ENCODE measurements around the gene PYGL.

GRCh38 chr14:50978888-50979287 is 34.6 kb upstream of the PYGL start:
- TF ChIP-seq POLR2A (IDR thresholded peaks at IDR 0.05) = no peak
- TF ChIP-seq, protein P1, sequence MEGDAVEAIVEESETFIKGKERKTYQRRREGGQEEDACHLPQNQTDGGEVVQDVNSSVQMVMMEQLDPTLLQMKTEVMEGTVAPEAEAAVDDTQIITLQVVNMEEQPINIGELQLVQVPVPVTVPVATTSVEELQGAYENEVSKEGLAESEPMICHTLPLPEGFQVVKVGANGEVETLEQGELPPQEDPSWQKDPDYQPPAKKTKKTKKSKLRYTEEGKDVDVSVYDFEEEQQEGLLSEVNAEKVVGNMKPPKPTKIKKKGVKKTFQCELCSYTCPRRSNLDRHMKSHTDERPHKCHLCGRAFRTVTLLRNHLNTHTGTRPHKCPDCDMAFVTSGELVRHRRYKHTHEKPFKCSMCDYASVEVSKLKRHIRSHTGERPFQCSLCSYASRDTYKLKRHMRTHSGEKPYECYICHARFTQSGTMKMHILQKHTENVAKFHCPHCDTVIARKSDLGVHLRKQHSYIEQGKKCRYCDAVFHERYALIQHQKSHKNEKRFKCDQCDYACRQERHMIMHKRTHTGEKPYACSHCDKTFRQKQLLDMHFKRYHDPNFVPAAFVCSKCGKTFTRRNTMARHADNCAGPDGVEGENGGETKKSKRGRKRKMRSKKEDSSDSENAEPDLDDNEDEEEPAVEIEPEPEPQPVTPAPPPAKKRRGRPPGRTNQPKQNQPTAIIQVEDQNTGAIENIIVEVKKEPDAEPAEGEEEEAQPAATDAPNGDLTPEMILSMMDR (IDR thresholded peaks at IDR 0.05) = no peak
